ENCODE measurements around the gene STN1.

Gene STN1

GRCh38 chr10:103892181-103892580, 25.8 kb downstream of the STN1 start:
- DNase-seq: no peak

- DNase-seq: no peak
Observed at GRCh38 chr10:103890688-103891087, 27.3 kb downstream of the STN1 start.

- DNase-seq: peak in 1 of 2 donors; percentile 19
Observed at GRCh38 chr10:103890194-103890658, 27.8 kb downstream of the STN1 start.

- DNase-seq: no peak
Observed at GRCh38 chr10:103889121-103889720, 28.8 kb downstream of the STN1 start.

- DNase-seq: peak in 1 of 2 donors; percentile 74
Observed at GRCh38 chr10:103888113-103888841, 29.7 kb downstream of the STN1 start.

- no peak for DNase-seq
Observed at GRCh38 chr10:103885617-103886016, 32.4 kb downstream of the STN1 start.

- DNase-seq: peak in 1 of 2 donors; percentile 42
Observed at GRCh38 chr10:103884681-103885139, 33.3 kb downstream of the STN1 start.

- no peak for DNase-seq
Observed at GRCh38 chr10:103882285-103883007, 35.5 kb downstream of the STN1 start.

GRCh38 chr10:103881416-103882284, 36.3 kb downstream of the STN1 start:
- DNase-seq: no peak

GRCh38 chr10:103879831-103880230, 38.2 kb downstream of the STN1 start:
- DNase-seq: no peak

- no peak for DNase-seq
Observed at GRCh38 chr10:103879409-103879808, 38.6 kb downstream of the STN1 start.

GRCh38 chr10:103877861-103878260, 40.1 kb downstream of the STN1 start:
- no peak for DNase-seq

- DNase-seq: no peak
Observed at GRCh38 chr10:103876155-103876554, 41.8 kb downstream of the STN1 start.

- no peak for DNase-seq
Observed at GRCh38 chr10:103874730-103875129, 43.3 kb downstream of the STN1 start.

GRCh38 chr10:103872137-103872931, 45.6 kb downstream of the STN1 start:
- DNase-seq: no peak

GRCh38 chr10:103871006-103871405, 47.0 kb downstream of the STN1 start:
- DNase-seq: no peak

- DNase-seq: no peak
Observed at GRCh38 chr10:103870516-103870915, 47.5 kb downstream of the STN1 start.

GRCh38 chr10:103869336-103869735, 48.6 kb downstream of the STN1 start:
- DNase-seq: no peak

- DNase-seq: no peak
Observed at GRCh38 chr10:103868200-103868599, 49.8 kb downstream of the STN1 start.

GRCh38 chr10:103861505-103861904, 56.5 kb downstream of the STN1 start:
- DNase-seq: no peak

- DNase-seq: peak; percentile 52 to 63
Observed at GRCh38 chr10:103859161-103860086, 58.6 kb downstream of the STN1 start.

Measured in CD4-positive, alpha-beta T cell treated with Interleukin-1 beta for 1 hour (primary cell).